CD4-positive, alpha-beta T cell treated with Interleukin-2 at 100 ng/mL for 4 hours (primary cell): ENCODE results near the gene GATB.

Source experiments
- DNase-seq: peaks from one replicate; pipeline ENCODE4 v3.0.0-alpha.2; 2020; ENCODE audit warnings: low spot score

Gene GATB

GRCh38 chr4:151651496-151651895 is 109.3 kb downstream of the GATB start:
- no peak for DNase-seq

- no peak for DNase-seq
These were observed 111.3 kb downstream of the GATB start for GRCh38 chr4:151649479-151649878.

GRCh38 chr4:151646322-151646721 is 114.5 kb downstream of the GATB start:
- no peak for DNase-seq

- DNase-seq, result no peak
These were observed 116.2 kb downstream of the GATB start for GRCh38 chr4:151644622-151645021.

- DNase-seq, result no peak
These were observed 117.2 kb downstream of the GATB start for GRCh38 chr4:151643564-151643963.

- DNase-seq, result no peak
These were observed 118.8 kb downstream of the GATB start for GRCh38 chr4:151641983-151642382.

- DNase-seq, result no peak
These were observed 119.6 kb downstream of the GATB start for GRCh38 chr4:151641167-151641566.

GRCh38 chr4:151640381-151640780 is 120.4 kb downstream of the GATB start:
- DNase-seq, result no peak

GRCh38 chr4:151638295-151638858 is 122.4 kb downstream of the GATB start:
- no peak for DNase-seq

- DNase-seq, result no peak
These were observed 129.5 kb downstream of the GATB start for GRCh38 chr4:151631349-151631748.

- no peak for DNase-seq
These were observed 131.6 kb downstream of the GATB start for GRCh38 chr4:151629097-151629783.

GRCh38 chr4:151628001-151628608 is 132.7 kb downstream of the GATB start:
- no peak for DNase-seq

GRCh38 chr4:151627491-151627890 is 133.3 kb downstream of the GATB start:
- DNase-seq, result no peak

- DNase-seq, result no peak
These were observed 134.1 kb downstream of the GATB start for GRCh38 chr4:151626751-151627150.

GRCh38 chr4:151626228-151626627 is 134.6 kb downstream of the GATB start:
- no peak for DNase-seq

GRCh38 chr4:151624626-151625565 is 135.9 kb downstream of the GATB start:
- no peak for DNase-seq
